MM.1S (cell line): ENCODE data around the gene ARHGEF10L.

Experiments
- CTCF ChIP-seq: fragments of 300-600 bp; sonication (generic); IDR thresholded peaks from 2 replicates; pipeline ENCODE4 v1.5.1; 2016; ENCODE audit warnings: antibody characterized with exemption, low read length, mixed read lengths
- EZH2 ChIP-seq: fragments of 300-600 bp; sonication (generic); optimal IDR thresholded peaks from 2 replicates; pipeline ENCODE3; 2017; ENCODE audit warnings: low read depth, mild to moderate bottlenecking, antibody characterized with exemption, low read length, mixed read lengths
- EZH2phosphoT487 ChIP-seq: fragments of 300-600 bp; sonication (generic); IDR thresholded peaks from 2 replicates; pipeline ENCODE4 v1.6.1; 2018; ENCODE audit warnings: antibody characterized with exemption, low read length

DNA sequence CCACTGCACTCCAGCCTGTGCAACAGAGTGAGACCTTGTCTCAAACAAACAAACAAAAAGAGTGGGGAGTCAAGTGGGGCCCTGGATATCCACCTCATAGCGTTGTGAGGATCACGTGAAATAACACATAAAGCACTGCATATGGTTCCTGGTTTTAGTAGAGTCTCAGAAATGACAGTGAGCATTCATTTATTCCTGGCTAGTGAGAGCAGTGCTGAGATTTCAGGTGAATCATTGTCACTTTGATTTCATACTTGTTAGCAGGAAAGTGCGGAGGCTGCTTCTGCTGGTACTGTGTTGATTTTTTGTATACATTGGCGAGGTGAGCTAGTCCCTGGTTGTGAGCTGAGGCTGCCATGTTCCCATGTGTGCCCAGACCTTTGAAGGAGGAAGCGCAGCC lies 22.9 kb downstream of the ARHGEF10L start:
- TF ChIP-seq CTCF (no peak), EZH2 (no peak), EZH2phosphoT487 (no peak)
